GM19395 (cell line): ENCODE measurements around the gene GRK1.
"Not testable (repeated sequence)": the region's sequence is repeated elsewhere in the genome, so short reads cannot be mapped to it uniquely, and the experiment has no call there.

Experiments used
- ATAC-seq: cut with Tn5 transposase; IDR thresholded peaks from one replicate; pipeline ENCODE4 v1.9.1; 2021; ENCODE audit warnings: mild to moderate bottlenecking, moderate library complexity; ENCODE audit not compliant: unreplicated experiment

GRK1 gene

GRCh38 chr13:113725329-113726105 lies 58.5 kb downstream of the GRK1 start:
- ATAC-seq = not testable (repeated sequence)

GRCh38 chr13:113726106-113726821 lies 59.2 kb downstream of the GRK1 start:
- ATAC-seq = not testable (repeated sequence)

DNA sequence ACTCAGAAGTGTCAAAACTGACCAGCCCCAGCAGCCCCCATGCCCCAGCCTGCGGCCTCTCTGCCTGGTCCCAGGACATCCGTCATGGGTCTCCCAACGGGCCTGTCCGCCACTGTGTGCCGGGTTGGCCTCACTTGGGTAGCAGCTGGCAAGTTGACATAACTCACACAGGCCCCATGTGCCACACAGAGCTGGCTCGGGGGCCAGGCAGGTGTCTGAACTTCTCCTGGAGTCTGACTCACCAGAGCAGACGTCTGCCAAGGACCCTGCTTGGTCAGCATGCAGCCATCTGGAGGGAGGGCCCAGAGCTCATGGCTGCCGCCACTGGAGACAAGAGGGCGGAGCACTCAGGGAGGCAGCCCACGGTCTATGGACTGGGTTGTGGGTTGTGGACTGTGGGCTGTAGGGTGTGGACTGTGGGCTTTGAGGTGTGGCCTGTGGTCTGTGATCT lies 60.0 kb downstream of the GRK1 start:
- no peak for ATAC-seq

DNA sequence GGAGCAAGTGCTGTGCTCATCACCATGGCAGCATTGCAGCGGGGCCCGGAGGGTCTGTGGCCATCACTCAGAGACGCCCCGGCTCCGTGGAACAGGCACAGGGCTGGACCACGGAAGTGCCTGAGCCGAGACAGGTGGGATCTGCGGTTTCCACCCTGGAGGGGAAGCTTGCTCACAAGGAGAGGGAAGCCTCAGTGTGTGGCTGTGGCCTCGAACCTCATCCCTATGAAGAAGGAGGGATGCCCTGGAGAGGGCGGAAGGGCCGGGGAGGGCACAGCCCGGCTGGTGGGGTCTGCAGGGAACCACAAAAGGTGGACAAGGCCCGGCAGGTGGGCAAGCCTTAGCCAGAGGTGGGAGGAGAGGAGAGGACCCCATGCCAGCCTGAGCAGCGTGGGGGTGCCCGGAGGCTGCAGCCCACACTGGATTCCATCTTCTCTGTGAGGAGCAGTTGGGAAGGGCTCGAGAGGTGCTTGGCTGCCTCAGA lies 61.6 kb downstream of the GRK1 start:
- no peak for ATAC-seq

- no peak for ATAC-seq
Observed at GRCh38 chr13:113729187-113730019, 62.4 kb downstream of the GRK1 start.

DNA sequence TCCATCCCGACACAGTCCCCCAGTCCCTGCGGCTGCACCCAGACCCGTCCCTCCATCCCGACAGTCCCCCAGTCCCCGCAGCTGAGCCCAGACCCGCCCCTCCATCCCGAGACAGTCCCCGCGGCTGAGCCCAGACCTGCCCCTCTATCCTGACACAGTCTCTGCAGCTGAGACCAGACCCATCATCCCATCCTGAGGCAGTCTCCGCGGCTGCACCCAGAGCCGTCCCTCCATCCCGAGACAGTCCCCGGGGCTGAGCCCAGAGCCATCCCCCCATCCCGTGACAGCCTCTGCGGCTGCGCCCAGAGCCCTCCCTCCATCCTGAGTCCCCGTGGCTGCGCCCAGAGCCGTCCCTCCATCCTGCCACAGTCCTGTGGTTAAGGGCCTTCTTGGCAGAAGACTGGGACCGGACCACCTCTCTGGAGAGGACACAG lies 63.3 kb downstream of the GRK1 start:
- ATAC-seq = no peak

DNA sequence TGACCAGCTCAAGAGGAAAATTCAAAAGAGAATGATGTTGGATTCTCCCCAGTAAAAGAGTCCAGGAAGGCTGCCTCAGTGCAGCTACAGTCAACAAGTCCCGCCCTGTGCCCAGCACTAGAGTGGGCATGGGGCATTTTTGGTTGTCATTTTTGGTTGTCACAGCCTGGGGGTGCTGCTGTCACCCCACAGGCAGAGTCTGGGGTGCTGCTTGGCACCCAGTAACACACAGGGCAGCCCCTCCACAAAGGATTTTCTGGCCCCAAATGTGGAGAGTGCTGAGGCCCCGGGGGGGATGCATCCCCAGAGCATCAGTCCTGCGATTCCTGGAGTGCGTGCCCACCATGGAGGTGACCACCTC lies 63.8 kb downstream of the GRK1 start:
- no peak for ATAC-seq

- ATAC-seq = no peak
Observed at GRCh38 chr13:113731192-113732175, 64.5 kb downstream of the GRK1 start.

DNA sequence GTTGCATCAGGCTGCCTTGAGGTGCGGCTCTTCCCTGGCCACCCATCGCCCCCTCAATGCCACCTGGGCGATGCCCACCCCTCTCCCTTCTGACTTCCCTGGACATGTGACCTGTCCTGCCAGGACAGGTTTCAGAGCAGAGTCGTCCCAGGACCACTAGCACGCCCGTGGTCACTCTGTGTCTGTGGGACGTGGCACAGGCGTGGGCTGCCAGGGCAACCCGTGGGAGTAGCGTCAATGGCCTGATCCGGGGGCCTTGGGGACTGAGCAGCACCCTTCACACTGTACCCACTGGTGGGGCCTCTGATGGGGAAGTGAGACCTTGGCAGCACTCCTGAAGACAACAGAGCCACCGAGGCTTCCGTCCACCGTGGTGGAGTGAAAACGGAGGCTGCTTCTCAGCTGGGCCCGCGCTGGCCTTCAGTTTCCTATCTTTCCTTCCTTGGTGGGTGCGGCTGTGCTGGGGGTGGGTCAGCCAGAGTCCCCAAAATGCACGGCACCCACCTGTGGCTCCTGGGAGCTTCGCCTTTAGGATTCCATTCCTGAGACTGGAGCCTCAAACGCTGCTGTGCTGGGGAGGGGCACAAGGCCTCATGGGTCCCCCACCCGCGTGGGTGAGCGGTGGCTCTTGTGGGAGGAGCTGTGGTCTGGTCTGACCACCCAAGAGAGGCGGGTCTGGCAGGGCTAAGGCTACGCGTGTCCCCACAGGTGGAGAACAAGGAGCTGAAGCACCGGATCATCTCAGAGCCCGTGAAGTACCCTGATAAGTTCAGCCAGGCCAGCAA lies 65.3 kb downstream of the GRK1 start:
- no peak for ATAC-seq

DNA sequence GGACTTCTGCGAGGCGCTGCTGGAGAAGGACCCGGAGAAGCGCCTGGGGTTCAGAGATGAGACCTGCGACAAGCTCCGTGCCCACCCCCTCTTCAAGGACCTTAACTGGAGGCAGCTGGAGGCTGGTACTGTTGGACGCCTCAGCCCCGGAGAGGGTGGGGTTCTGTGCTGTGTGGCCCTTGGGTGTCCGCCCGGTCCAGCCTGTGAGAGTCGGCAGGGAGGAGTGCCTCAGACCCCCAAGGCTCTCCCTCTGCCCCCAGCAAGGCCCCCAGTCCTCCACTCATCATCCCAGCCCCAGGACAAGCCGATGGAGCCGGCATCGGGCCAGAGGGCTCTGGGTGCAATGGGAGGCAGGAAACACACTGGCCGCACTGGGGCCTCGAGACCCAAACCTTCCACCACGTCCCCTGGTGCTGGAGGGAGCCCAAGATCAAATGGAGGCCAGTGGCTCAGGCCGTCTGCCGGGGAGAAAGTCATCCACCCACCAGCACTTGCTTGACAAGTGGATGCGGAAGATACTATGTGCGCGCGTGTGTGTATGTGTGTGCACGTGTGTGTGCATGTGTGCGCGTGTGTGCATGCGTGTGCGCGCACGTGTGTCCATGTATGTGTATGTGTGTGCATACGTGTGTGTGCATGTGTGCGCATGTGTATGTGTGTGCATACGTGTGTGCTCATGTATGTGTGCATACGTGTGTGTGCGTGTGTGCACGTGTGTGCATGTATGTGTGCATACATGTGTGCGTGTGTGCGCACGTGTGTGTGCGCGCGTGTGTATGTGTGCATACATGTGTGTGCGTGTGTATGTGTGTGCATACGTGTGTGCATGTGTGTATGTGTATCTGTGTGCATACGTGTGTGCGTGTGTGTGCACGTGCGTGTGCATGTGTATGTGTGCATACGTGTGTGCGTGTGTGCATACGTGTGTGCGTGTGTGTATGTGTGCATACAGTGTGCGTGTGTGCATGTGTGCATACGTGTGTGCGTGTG lies 66.2 kb downstream of the GRK1 start:
- no peak for ATAC-seq

GRCh38 chr13:113734099-113734825 lies 67.2 kb downstream of the GRK1 start:
- ATAC-seq = no peak

DNA sequence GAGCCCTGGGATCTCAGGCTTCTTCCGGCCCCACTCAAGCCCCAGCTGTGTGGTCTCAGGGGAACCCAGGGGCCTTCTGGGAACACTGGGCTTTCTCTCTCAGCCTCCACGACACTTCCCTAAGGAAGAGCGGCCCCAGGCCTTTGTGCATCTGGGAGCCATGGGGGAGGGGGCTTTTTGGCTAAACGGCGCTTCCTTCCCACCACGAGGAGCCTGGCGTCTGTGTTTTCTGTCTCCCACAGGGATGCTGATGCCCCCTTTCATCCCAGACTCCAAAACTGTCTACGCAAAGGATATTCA lies 67.8 kb downstream of the GRK1 start:
- no peak for ATAC-seq

DNA sequence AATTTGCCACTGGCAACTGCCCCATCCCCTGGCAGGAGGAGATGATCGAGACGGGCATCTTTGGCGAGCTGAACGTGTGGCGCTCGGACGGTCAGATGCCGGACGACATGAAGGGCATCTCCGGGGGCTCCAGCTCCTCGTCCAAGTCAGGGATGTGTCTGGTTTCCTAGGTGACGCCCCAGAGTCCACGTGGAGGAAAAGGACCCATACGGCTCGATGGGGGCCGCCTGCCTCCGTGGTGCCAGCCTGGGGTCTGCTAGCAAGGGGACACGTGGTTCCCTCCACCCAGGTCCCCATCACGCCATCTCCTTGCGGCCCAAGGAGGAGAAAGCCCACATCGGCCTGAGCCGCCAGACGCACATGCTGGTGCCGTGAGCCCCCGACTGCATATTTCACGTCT lies 68.2 kb downstream of the GRK1 start:
- no peak for ATAC-seq

DNA sequence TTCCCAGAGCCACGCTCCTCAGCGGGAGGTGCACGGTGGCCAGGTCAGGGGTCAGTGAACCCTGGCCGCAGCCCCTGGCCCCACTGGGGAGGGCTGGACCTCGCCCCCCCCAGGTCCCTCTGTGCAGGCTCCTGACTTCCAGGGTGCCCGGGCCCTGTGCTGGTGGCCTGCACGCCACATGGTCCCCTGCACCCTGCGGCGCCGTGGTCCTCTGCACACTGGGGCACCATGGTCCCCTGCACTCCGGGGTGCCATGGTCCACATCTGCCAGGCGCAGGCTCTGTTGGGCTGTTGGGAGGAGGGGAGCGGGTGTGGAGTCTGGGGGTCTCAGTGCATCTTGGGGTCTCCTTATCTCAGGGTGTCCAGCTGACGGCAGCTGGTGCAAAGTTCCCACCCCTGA lies 68.7 kb downstream of the GRK1 start:
- no peak for ATAC-seq

GRCh38 chr13:113736258-113736731 lies 69.3 kb downstream of the GRK1 start:
- ATAC-seq = no peak

- no peak for ATAC-seq
Observed at GRCh38 chr13:113737803-113738202, 70.8 kb downstream of the GRK1 start.

- no peak for ATAC-seq
Observed at GRCh38 chr13:113739527-113740285, 72.7 kb downstream of the GRK1 start.
